A549 (cell line): ENCODE data around the gene LPAR5. TPM values are rescaled to one million over a fixed set of nuclear protein-coding genes. Genes with fewer than 3 reads are reported as not detected.

ENCODE experiments used
- ATAC-seq, 2 experiments: fragments of 200-7000 bp in 1 of 2; fragments of >200 bp in 1 of 2; cut with Nextera tagmentation in 1 of 2; cut with Tn5 transposase in 1 of 2; 3 replicates each; pipeline versions ENCODE4 v1.8.0 to v1.9.1; 2018 to 2020; ENCODE audit warnings: mild to moderate bottlenecking in 1 of 2, moderate library complexity in 1 of 2
- CTCF ChIA-PET: fragments of 300-600 bp; sonication (Branson Sonifier 250); formaldehyde crosslinking; extraction: SDS; loops from one replicate; lab custom pipeline; 2021; ENCODE audit warnings: antibody characterized with exemption, inconsistent platforms; lab: Yijun Ruan, JAX
- POLR2A ChIA-PET: fragments of 350-600 bp; formaldehyde crosslinking; extraction: SDS; loops from one replicate; lab custom pipeline; 2021; ENCODE audit warnings: antibody characterized with exemption, inconsistent platforms; lab: Yijun Ruan, JAX
- DNase-seq, 2 experiments: peaks; one replicate each; pipeline versions ENCODE4 v3.0.0 to v3.0.0-alpha.2; 2011 to 2016; ENCODE audit warnings: low read depth in 1 of 2, low spot score in 1 of 2
- FAIRE-seq: peaks from 2 replicates; lab custom pipeline; 2011; peaks lifted over from hg19 to GRCh38; lab: Jason Lieb, UNC
- H3K27ac ChIP-seq, 2 experiments: fragments of >200 bp; sonication (Bioruptor Twin); formaldehyde crosslinking; 3 replicates each; pipeline ENCODE4 v1.5.1; 2016 to 2017
- H3K4me1 ChIP-seq: fragments of >200 bp; sonication (Bioruptor Twin); formaldehyde crosslinking; 3 replicates; pipeline ENCODE4 v1.6.1; 2016
- H3K4me2 ChIP-seq: fragments of >200 bp; sonication (Bioruptor Twin); formaldehyde crosslinking; 3 replicates; pipeline ENCODE4 v1.6.1; 2016
- H3K4me3 ChIP-seq: fragments of >200 bp; sonication (Bioruptor Twin); formaldehyde crosslinking; 3 replicates; pipeline ENCODE4 v1.5.1; 2016
- H3K9me3 ChIP-seq: fragments of >200 bp; sonication (Bioruptor Twin); formaldehyde crosslinking; 3 replicates; pipeline ENCODE4 v1.6.1; 2016
- ATOH8 ChIP-seq: fragments of 250-450 bp; sonication (Bioruptor Pico); IDR thresholded peaks from 2 replicates; pipeline ENCODE4 v1.5.0; 2020; ENCODE audit warnings: low read depth, mild to moderate bottlenecking, moderate library complexity
- CHD4 ChIP-seq: fragments of 200-600 bp; sonication (generic); IDR thresholded peaks from 2 replicates; pipeline ENCODE4 v1.6.1; 2016; ENCODE audit warnings: antibody characterized with exemption, mild to moderate bottlenecking, borderline replicate concordance
- HDAC2 ChIP-seq: fragments of 200-600 bp; sonication (generic); IDR thresholded peaks from 2 replicates; pipeline ENCODE4 v1.6.1; 2016
- HOXA7 ChIP-seq: fragments of 250-450 bp; sonication (Bioruptor Pico); IDR thresholded peaks from 2 replicates; pipeline ENCODE4 v1.5.0; 2020; ENCODE audit warnings: mild to moderate bottlenecking, moderate library complexity
- HOXB13 ChIP-seq: fragments of 250-450 bp; sonication (Bioruptor Pico); IDR thresholded peaks from 2 replicates; pipeline ENCODE4 v1.5.0; 2020; ENCODE audit warnings: low read depth, mild to moderate bottlenecking, moderate library complexity
- JUN ChIP-seq, 2 experiments: fragments of >200 bp; sonication (Bioruptor Twin); formaldehyde crosslinking; IDR thresholded peaks; 2 replicates in 1 of 2; 3 replicates in 1 of 2; pipeline ENCODE4 v1.6.1; 2016 to 2017
- KDM1A ChIP-seq: fragments of 200-600 bp; sonication (generic); IDR thresholded peaks from 2 replicates; pipeline ENCODE4 v1.6.1; 2016; ENCODE audit warnings: low read depth, mild to moderate bottlenecking
- KDM5A ChIP-seq: fragments of 200-600 bp; sonication (generic); IDR thresholded peaks from 2 replicates; pipeline ENCODE4 v1.6.1; 2016; ENCODE audit warnings: antibody characterized with exemption, mild to moderate bottlenecking
- MAZ ChIP-seq: fragments of 150-350 bp; IDR thresholded peaks from 2 replicates; pipeline ENCODE4 v1.6.1; 2014; ENCODE audit warnings: antibody characterized with exemption, low read depth, low read length, borderline replicate concordance
- PBX3 ChIP-seq: IDR thresholded peaks from 2 replicates; pipeline ENCODE4 v1.6.1; 2012
- POLR2A ChIP-seq: IDR thresholded peaks from 2 replicates; pipeline ENCODE4 v1.6.1; 2012; ENCODE audit warnings: mild to moderate bottlenecking, low read length
- RAD21 ChIP-seq, 2 experiments: fragments of >200 bp in 1 of 2; sonication (Bioruptor Twin) in 1 of 2; formaldehyde crosslinking in 1 of 2; IDR thresholded peaks in 1 of 2; conservative IDR thresholded peaks in 1 of 2; 2 replicates in 1 of 2; 3 replicates in 1 of 2; pipeline ENCODE4 v1.6.1; 2012 to 2018; ENCODE audit warnings: inconsistent platforms in 1 of 2
- RARB ChIP-seq: fragments of 250-450 bp; sonication (Bioruptor Pico); IDR thresholded peaks from 2 replicates; pipeline ENCODE4 v1.8.0; 2021; ENCODE audit warnings: mild to moderate bottlenecking, moderate library complexity
- REST ChIP-seq: fragments of 200-600 bp; sonication (generic); IDR thresholded peaks from 2 replicates; pipeline ENCODE4 v1.6.1; 2016; ENCODE audit warnings: antibody characterized with exemption, mild to moderate bottlenecking, moderate library complexity
- RFX5 ChIP-seq: fragments of 450-650 bp; IDR thresholded peaks from 2 replicates; pipeline ENCODE4 v1.7.1; 2014; ENCODE audit warnings: antibody characterized with exemption, mild to moderate bottlenecking, moderate library complexity
- RNF2 ChIP-seq: fragments of 200-600 bp; sonication (generic); IDR thresholded peaks from 2 replicates; pipeline ENCODE4 v1.6.1; 2016; ENCODE audit warnings: low read depth, mild to moderate bottlenecking, antibody characterized with exemption, moderate library complexity, borderline replicate concordance
- SREBF2 ChIP-seq: fragments of 450-650 bp; IDR thresholded peaks from 2 replicates; pipeline ENCODE4 v1.6.1; 2014; ENCODE audit warnings: mild to moderate bottlenecking, moderate library complexity
- TP53 ChIP-seq: fragments of 250-450 bp; sonication (Bioruptor Pico); IDR thresholded peaks from 2 replicates; pipeline ENCODE4 v1.5.0; 2021; ENCODE audit warnings: mild to moderate bottlenecking, moderate library complexity
- ZC3H11A ChIP-seq: fragments of 450-650 bp; IDR thresholded peaks from 2 replicates; pipeline ENCODE4 v1.6.1; 2014; ENCODE audit warnings: antibody characterized with exemption, mild to moderate bottlenecking
- ZNF302 ChIP-seq: fragments of 250-450 bp; sonication (Bioruptor Pico); IDR thresholded peaks from 2 replicates; pipeline ENCODE4 v1.9.0; 2021; ENCODE audit warnings: inconsistent platforms, mild to moderate bottlenecking, moderate library complexity
- WGBS: methylation state at CpG from one replicate; pipeline ENCODE4 v1.1.6; 2017; ENCODE audit errors: missing lambda C conversion rate; 5-methylcytosine and 5-hydroxymethylcytosine counted together
- polyA plus RNA-seq, 4 experiments: library from polyadenylated mRNA; depleted of rRNA in 3 of 4; stranded (reverse); fragments of >200 nt; fragmentation: RNase III in 1 of 4; extraction: RNeasy Plus Mini Kit Qiagen cat#74134 plus additional on column Dnase treatment in 1 of 4; gene quantifications; 2 replicates in 3 of 4; 3 replicates in 1 of 4; pipeline ENCODE4 v1.2.3, GENCODE V29; 2011 to 2017

The LPAR5 gene
- polyA plus RNA-seq, 2 of the 4 experiments (the other 2 are of a cell fraction): 0.66 to 0.74 TPM

- no peak for FAIRE-seq
- Histone ChIP-seq H3K27ac (no peak overlapping the region), H3K9me3 (no peaks in the 10 kb centered on the region), H3K4me1 (no peaks in the 10 kb centered on the region), H3K4me3 (no peak overlapping the region), H3K4me2 (no peak overlapping the region)
- DNase-seq: no peak
- POLR2A ChIA-PET: interaction anchor here (0.5 kb wide), 1 partner anchor 69 kb away, joined by 3 read pairs; no protein-coding TSS in a partner anchor
- no peak for TF ChIP-seq RAD21 (conservative IDR thresholded peaks at IDR 0.05 in 1 of 2, IDR thresholded peaks at IDR 0.05 in 1 of 2)
- WGBS: 92% methylated on average over 73 of the region's 88 CpGs
- CTCF ChIA-PET: interaction anchor here (1.1 to 2.6 kb wide), 12 partner anchors 10 to 205 kb away, joined by 3 to 10 read pairs (median 4); partner anchors contain the start of gene LAG3
- ATAC-seq: no peak
These were observed 15.4 kb downstream of the LPAR5 start for GRCh38 chr12:6620137-6620884.

GRCh38 chr12:6618483-6619225 lies 17.1 kb downstream of the LPAR5 start:
- TF ChIP-seq REST (no peak), HOXB13 (CRISPR knock-in tag) (no peak), KDM5A (no peak), SREBF2 (no peak), ATOH8 (CRISPR knock-in tag) (no peak), ZNF302 (CRISPR knock-in tag) (no peak), HOXA7 (CRISPR knock-in tag) (no peak), JUN (IDR thresholded peaks at IDR 0.05) (no peak), TP53 (no peak), RFX5 (no peak), KDM1A (no peak), RNF2 (no peak), RARB (CRISPR knock-in tag) (no peak), ZC3H11A (no peak), PBX3 (no peak), MAZ (no peak), HDAC2 (no peak), CHD4 (no peak), POLR2A (no peak)
- CTCF ChIA-PET: interaction anchor here (0.6 to 2.6 kb wide), 23 partner anchors 9 to 382 kb away, joined by 3 to 14 read pairs (median 4); partner anchors contain the start of genes ACRBP and LPAR5
- DNase-seq (no peak), ATAC-seq (no peak), FAIRE-seq (no peak)
- 56% methylated on average over 5 of the region's 5 CpGs for WGBS
- H3K9me3 ChIP-seq: no peaks in the 10 kb centered on the region
- H3K4me3 ChIP-seq: no peak overlapping the region
- peaks cover 10% of the 10 kb centered on the region for H3K4me1 ChIP-seq
- no peak overlapping the region for H3K4me2 ChIP-seq
- POLR2A ChIA-PET: no interaction called here
- no peak overlapping the region for H3K27ac ChIP-seq
